Transverse colon (tissue), 4 donors: ENCODE measurements around the gene TTC1.

Source experiments
- POLR2A ChIP-seq: fragments of 450-650 bp; IDR thresholded peaks from one replicate; pipeline ENCODE4 v1.6.1; 2016; ENCODE audit warnings: antibody characterized with exemption, mild to moderate bottlenecking, moderate library complexity
- POLR2AphosphoS5 ChIP-seq, 3 donors: sonication (generic); formaldehyde crosslinking; IDR thresholded peaks; one replicate each; pipeline ENCODE4 v1.6.1; 2016; ENCODE audit warnings: antibody characterized with exemption in 3 of 3
- TF ChIP-seq, protein P1 (sequence below), 5 experiments: fragments of 200-600 bp in 3 of 5; fragments of 450-650 bp in 2 of 5; sonication (generic) in 3 of 5; IDR thresholded peaks; 1 replicate in 2 of 5; 2 replicates in 3 of 5; pipeline ENCODE4 v1.5.1; 2016 to 2017; ENCODE audit warnings: antibody characterized with exemption in 5 of 5, inconsistent platforms in 3 of 5, mild to moderate bottlenecking in 2 of 5, moderate library complexity in 1 of 5

GRCh38 chr5:159987031-159987674 lies 21.8 kb upstream of the TTC1 start:
- TF ChIP-seq, protein P1, sequence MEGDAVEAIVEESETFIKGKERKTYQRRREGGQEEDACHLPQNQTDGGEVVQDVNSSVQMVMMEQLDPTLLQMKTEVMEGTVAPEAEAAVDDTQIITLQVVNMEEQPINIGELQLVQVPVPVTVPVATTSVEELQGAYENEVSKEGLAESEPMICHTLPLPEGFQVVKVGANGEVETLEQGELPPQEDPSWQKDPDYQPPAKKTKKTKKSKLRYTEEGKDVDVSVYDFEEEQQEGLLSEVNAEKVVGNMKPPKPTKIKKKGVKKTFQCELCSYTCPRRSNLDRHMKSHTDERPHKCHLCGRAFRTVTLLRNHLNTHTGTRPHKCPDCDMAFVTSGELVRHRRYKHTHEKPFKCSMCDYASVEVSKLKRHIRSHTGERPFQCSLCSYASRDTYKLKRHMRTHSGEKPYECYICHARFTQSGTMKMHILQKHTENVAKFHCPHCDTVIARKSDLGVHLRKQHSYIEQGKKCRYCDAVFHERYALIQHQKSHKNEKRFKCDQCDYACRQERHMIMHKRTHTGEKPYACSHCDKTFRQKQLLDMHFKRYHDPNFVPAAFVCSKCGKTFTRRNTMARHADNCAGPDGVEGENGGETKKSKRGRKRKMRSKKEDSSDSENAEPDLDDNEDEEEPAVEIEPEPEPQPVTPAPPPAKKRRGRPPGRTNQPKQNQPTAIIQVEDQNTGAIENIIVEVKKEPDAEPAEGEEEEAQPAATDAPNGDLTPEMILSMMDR (IDR thresholded peaks at IDR 0.05): peak; percentile 65 to 78 (median 71)
- TF ChIP-seq POLR2AphosphoS5 (IDR thresholded peaks at IDR 0.05) (no peak), POLR2A (no peak)
